ENCODE data around the gene SLC16A5.
"Not testable (repeated sequence)": the region's sequence is repeated elsewhere in the genome, so short reads cannot be mapped to it uniquely, and the experiment has no call there.

Gene SLC16A5

GRCh38 chr17:75135946-75136345 lies 48.2 kb downstream of the SLC16A5 start:
- no peak for DNase-seq

- not testable (repeated sequence) for DNase-seq
These were observed 50.0 kb downstream of the SLC16A5 start for GRCh38 chr17:75137762-75138161.

GRCh38 chr17:75138519-75138918 lies 50.8 kb downstream of the SLC16A5 start:
- no peak for DNase-seq

GRCh38 chr17:75142236-75142971 lies 54.6 kb downstream of the SLC16A5 start:
- DNase-seq = no peak

- no peak for DNase-seq
These were observed 57.2 kb downstream of the SLC16A5 start for GRCh38 chr17:75144816-75145512.

- DNase-seq = no peak
These were observed 58.8 kb downstream of the SLC16A5 start for GRCh38 chr17:75146592-75146991.

GRCh38 chr17:75147878-75148546 lies 60.3 kb downstream of the SLC16A5 start:
- DNase-seq = no peak

GRCh38 chr17:75151930-75152329 lies 64.2 kb downstream of the SLC16A5 start:
- peak; percentile 33 to 37 for DNase-seq

GRCh38 chr17:75152523-75152921 lies 64.8 kb downstream of the SLC16A5 start:
- no peak for DNase-seq

- peak; percentile 77 to 81 for DNase-seq
These were observed 65.4 kb downstream of the SLC16A5 start for GRCh38 chr17:75152922-75153779.

- no peak for DNase-seq
These were observed 66.0 kb downstream of the SLC16A5 start for GRCh38 chr17:75153780-75154194.

- DNase-seq = peak; percentile 99 to 100
These were observed 66.7 kb downstream of the SLC16A5 start, which contains the start of gene JPT1 for GRCh38 chr17:75154195-75155106. TSS of gene JPT1 (minus strand) at chr17:75154512. CDS start at chr17:75154397, 115 bp downstream.

- no peak for DNase-seq
These were observed 67.4 kb downstream of the SLC16A5 start for GRCh38 chr17:75155191-75155601.

Data from AML-193 (cell line).